IPS DF 6.9 (cell line): Measurements from ENCODE around the gene UBE3B.
"Not testable (repeated sequence)": the region's sequence is repeated elsewhere in the genome, so short reads cannot be mapped to it uniquely, and the experiment has no call there.

ENCODE experiments used
- DNase-seq: peaks from one replicate; pipeline ENCODE4 v3.0.0-alpha.2; 2013; ENCODE audit warnings: low read depth, low spot score
- H3K27ac ChIP-seq: one replicate; pipeline ENCODE4 v1.5.1; 2013; ENCODE audit warnings: low read length, control low read depth
- H3K27me3 ChIP-seq: 2 replicates; pipeline ENCODE4 v1.6.1; 2013; ENCODE audit warnings: mild to moderate bottlenecking, low read length; ENCODE audit not compliant: control insufficient read depth, insufficient read depth
- H3K36me3 ChIP-seq: 2 replicates; pipeline ENCODE4 v1.6.1; 2013; ENCODE audit warnings: low read length; ENCODE audit not compliant: control insufficient read depth, insufficient read depth
- H3K4me1 ChIP-seq: 2 replicates; pipeline ENCODE4 v1.6.1; 2013; ENCODE audit warnings: low read length; ENCODE audit not compliant: control insufficient read depth, insufficient read depth
- H3K4me3 ChIP-seq: 2 replicates; pipeline ENCODE4 v1.5.1; 2013; ENCODE audit warnings: mild to moderate bottlenecking, low read length
- H3K9me3 ChIP-seq: 2 replicates; pipeline ENCODE4 v1.6.1; 2013; ENCODE audit warnings: low read length, inconsistent platforms; ENCODE audit not compliant: control insufficient read depth, insufficient read depth
- WGBS: extraction: QIAGEN DNeasy Blood & Tissue Kit; methylation state at CpG from one replicate; pipeline ENCODE4 v1.1.7; 2013; ENCODE audit warnings: mixed read lengths, missing lambda C conversion rate; ENCODE audit not compliant: insufficient read length, insufficient coverage; 5-methylcytosine and 5-hydroxymethylcytosine counted together

Gene UBE3B

GRCh38 chr12:109477185-109477962, at the start of gene UBE3B, which contains the start of gene KCTD10:
Gene UBE3B, plus strand, starts transcription at chr12:109477634. Its CDS starts 5,918 bp downstream, at chr12:109483552.
Gene KCTD10, minus strand, starts transcription at chr12:109477300. Its CDS starts 38 bp downstream, at chr12:109477262.
- Histone ChIP-seq H3K9me3 (no peaks in the 10 kb centered on the region), H3K4me3 (peak within 1 kb of the TSS; percentile 99), H3K4me1 (no peaks in the 10 kb centered on the region; the same call in 1 of the 2 replicates), H3K27ac (no peak within 1 kb of the TSS), H3K36me3 (no peaks in the 10 kb centered on the region), H3K27me3 (no peaks in the 10 kb centered on the region)
- WGBS, result no CpG with 5 or more reads among the region's 54 CpGs
- DNase-seq, result peak; percentile 84

- Histone ChIP-seq H3K9me3 (no peaks in the 10 kb centered on the region), H3K36me3 (no peaks in the 10 kb centered on the region), H3K4me3 (no peak overlapping the region), H3K4me1 (no peaks in the 10 kb centered on the region), H3K27ac (no peak overlapping the region), H3K27me3 (no peaks in the 10 kb centered on the region)
- peak; percentile 78 for DNase-seq
- WGBS, result no CpG with 5 or more reads among the region's 8 CpGs
These were observed 49.3 kb upstream of the UBE3B start for GRCh38 chr12:109428037-109428629.

- H3K4me1 ChIP-seq, H3K27ac ChIP-seq, H3K4me3 ChIP-seq, H3K27me3 ChIP-seq, H3K9me3 ChIP-seq, H3K36me3 ChIP-seq, DNase-seq: not testable (repeated sequence)
- WGBS, result no CpG with 5 or more reads among the region's 3 CpGs
These were observed 48.6 kb upstream of the UBE3B start for GRCh38 chr12:109428804-109429203.

- Histone ChIP-seq H3K27ac (no peak overlapping the region), H3K9me3 (no peaks in the 10 kb centered on the region), H3K4me3 (no peak overlapping the region), H3K27me3 (no peaks in the 10 kb centered on the region), H3K4me1 (no peaks in the 10 kb centered on the region), H3K36me3 (no peaks in the 10 kb centered on the region)
- DNase-seq, result no peak
- WGBS, result no CpG with 5 or more reads among the region's 6 CpGs
These were observed 47.2 kb upstream of the UBE3B start for GRCh38 chr12:109430244-109430643.

GRCh38 chr12:109432431-109432830, 45.0 kb upstream of the UBE3B start:
- no CpG with 5 or more reads among the region's 6 CpGs for WGBS
- no peak for DNase-seq
- no peak overlapping the region for H3K27ac ChIP-seq

GRCh38 chr12:109432842-109433304, 44.6 kb upstream of the UBE3B start:
- peak; percentile 87 for DNase-seq
- no CpG with 5 or more reads among the region's 14 CpGs for WGBS
- no peaks in the 10 kb centered on the region for H3K27me3 ChIP-seq
- peaks cover 6% of the 10 kb centered on the region for H3K4me1 ChIP-seq
- no peak overlapping the region for H3K4me3 ChIP-seq
- H3K9me3 ChIP-seq, result no peaks in the 10 kb centered on the region
- no peak overlapping the region for H3K27ac ChIP-seq
- H3K36me3 ChIP-seq, result no peaks in the 10 kb centered on the region

More at GRCh38 chr12:109432431-109432830, 45.0 kb upstream of the UBE3B start:
- Histone ChIP-seq H3K9me3 (no peaks in the 10 kb centered on the region), H3K4me3 (no peak overlapping the region), H3K27me3 (no peaks in the 10 kb centered on the region), H3K4me1 (peaks cover 6% of the 10 kb centered on the region), H3K36me3 (no peaks in the 10 kb centered on the region)

GRCh38 chr12:109433618-109434017, 43.8 kb upstream of the UBE3B start:
- H3K4me3 ChIP-seq, result no peak overlapping the region
- no peaks in the 10 kb centered on the region for H3K36me3 ChIP-seq
- WGBS, result no CpG with 5 or more reads among the region's 4 CpGs
- no peak for DNase-seq
- H3K27me3 ChIP-seq, result no peaks in the 10 kb centered on the region
- no peaks in the 10 kb centered on the region for H3K9me3 ChIP-seq
- peaks cover 6% of the 10 kb centered on the region for H3K4me1 ChIP-seq
- no peak overlapping the region for H3K27ac ChIP-seq

- WGBS, result no CpG with 5 or more reads among the region's 7 CpGs
These were observed 42.9 kb upstream of the UBE3B start for GRCh38 chr12:109434582-109434981.

GRCh38 chr12:109435428-109436187, 41.8 kb upstream of the UBE3B start:
- no peaks in the 10 kb centered on the region for H3K9me3 ChIP-seq
- H3K36me3 ChIP-seq, result no peaks in the 10 kb centered on the region
- H3K4me3 ChIP-seq, result no peak overlapping the region
- no peak overlapping the region for H3K27ac ChIP-seq
- H3K27me3 ChIP-seq, result no peaks in the 10 kb centered on the region
- no CpG with 5 or more reads among the region's 17 CpGs for WGBS
- peaks cover 6% of the 10 kb centered on the region for H3K4me1 ChIP-seq
- no peak for DNase-seq

More at GRCh38 chr12:109434582-109434981, 42.9 kb upstream of the UBE3B start:
- peaks cover 6% of the 10 kb centered on the region for H3K4me1 ChIP-seq
- no peaks in the 10 kb centered on the region for H3K27me3 ChIP-seq
- H3K27ac ChIP-seq, result no peak overlapping the region
- no peak for DNase-seq
- H3K9me3 ChIP-seq, result no peaks in the 10 kb centered on the region
- H3K36me3 ChIP-seq, result no peaks in the 10 kb centered on the region
- H3K4me3 ChIP-seq, result no peak overlapping the region

GRCh38 chr12:109436188-109436560, 41.3 kb upstream of the UBE3B start:
- Histone ChIP-seq H3K27ac (no peak overlapping the region), H3K9me3 (no peaks in the 10 kb centered on the region), H3K27me3 (no peaks in the 10 kb centered on the region), H3K4me3 (no peak overlapping the region), H3K36me3 (no peaks in the 10 kb centered on the region), H3K4me1 (peaks cover 6% of the 10 kb centered on the region)
- DNase-seq, result no peak
- WGBS, result no CpG with 5 or more reads among the region's 7 CpGs
